ENCODE measurements around the gene ATE1. TPM values are rescaled to one million over a fixed set of nuclear protein-coding genes. Genes with fewer than 3 reads are reported as not detected.

Gene ATE1
- total RNA-seq, 3 donors from 2014 or later: 42.9 to 58.9 (median 52.2) TPM

GRCh38 chr10:121949451-121949850, 21.6 kb upstream of the ATE1 start:
- Histone ChIP-seq H3K9me3 (no peaks in the 10 kb centered on the region), H3K4me3 (no peak overlapping the region), H3K36me3 (ENCODE audit: low read depth) (no peaks in the 10 kb centered on the region), H3K4me1 (ENCODE audit: low read depth) (no peaks in the 10 kb centered on the region)
- DNase-seq (no peak), ATAC-seq (no peak)
- TF ChIP-seq, protein P1, sequence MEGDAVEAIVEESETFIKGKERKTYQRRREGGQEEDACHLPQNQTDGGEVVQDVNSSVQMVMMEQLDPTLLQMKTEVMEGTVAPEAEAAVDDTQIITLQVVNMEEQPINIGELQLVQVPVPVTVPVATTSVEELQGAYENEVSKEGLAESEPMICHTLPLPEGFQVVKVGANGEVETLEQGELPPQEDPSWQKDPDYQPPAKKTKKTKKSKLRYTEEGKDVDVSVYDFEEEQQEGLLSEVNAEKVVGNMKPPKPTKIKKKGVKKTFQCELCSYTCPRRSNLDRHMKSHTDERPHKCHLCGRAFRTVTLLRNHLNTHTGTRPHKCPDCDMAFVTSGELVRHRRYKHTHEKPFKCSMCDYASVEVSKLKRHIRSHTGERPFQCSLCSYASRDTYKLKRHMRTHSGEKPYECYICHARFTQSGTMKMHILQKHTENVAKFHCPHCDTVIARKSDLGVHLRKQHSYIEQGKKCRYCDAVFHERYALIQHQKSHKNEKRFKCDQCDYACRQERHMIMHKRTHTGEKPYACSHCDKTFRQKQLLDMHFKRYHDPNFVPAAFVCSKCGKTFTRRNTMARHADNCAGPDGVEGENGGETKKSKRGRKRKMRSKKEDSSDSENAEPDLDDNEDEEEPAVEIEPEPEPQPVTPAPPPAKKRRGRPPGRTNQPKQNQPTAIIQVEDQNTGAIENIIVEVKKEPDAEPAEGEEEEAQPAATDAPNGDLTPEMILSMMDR (IDR thresholded peaks at IDR 0.05): no peak
- intact Hi-C loops (cut with DNase I, micrococcal nuclease): no loop called here

GRCh38 chr10:121949049-121949448, 21.2 kb upstream of the ATE1 start:
- Histone ChIP-seq H3K9me3 (no peaks in the 10 kb centered on the region), H3K36me3 (ENCODE audit: low read depth) (no peaks in the 10 kb centered on the region), H3K4me3 (no peak overlapping the region), H3K4me1 (ENCODE audit: low read depth) (no peaks in the 10 kb centered on the region)
- TF ChIP-seq, protein P1 (IDR thresholded peaks at IDR 0.05): no peak
- intact Hi-C loops (cut with DNase I, micrococcal nuclease): no loop called here
- no peak for ATAC-seq
- DNase-seq: no peak

DNA sequence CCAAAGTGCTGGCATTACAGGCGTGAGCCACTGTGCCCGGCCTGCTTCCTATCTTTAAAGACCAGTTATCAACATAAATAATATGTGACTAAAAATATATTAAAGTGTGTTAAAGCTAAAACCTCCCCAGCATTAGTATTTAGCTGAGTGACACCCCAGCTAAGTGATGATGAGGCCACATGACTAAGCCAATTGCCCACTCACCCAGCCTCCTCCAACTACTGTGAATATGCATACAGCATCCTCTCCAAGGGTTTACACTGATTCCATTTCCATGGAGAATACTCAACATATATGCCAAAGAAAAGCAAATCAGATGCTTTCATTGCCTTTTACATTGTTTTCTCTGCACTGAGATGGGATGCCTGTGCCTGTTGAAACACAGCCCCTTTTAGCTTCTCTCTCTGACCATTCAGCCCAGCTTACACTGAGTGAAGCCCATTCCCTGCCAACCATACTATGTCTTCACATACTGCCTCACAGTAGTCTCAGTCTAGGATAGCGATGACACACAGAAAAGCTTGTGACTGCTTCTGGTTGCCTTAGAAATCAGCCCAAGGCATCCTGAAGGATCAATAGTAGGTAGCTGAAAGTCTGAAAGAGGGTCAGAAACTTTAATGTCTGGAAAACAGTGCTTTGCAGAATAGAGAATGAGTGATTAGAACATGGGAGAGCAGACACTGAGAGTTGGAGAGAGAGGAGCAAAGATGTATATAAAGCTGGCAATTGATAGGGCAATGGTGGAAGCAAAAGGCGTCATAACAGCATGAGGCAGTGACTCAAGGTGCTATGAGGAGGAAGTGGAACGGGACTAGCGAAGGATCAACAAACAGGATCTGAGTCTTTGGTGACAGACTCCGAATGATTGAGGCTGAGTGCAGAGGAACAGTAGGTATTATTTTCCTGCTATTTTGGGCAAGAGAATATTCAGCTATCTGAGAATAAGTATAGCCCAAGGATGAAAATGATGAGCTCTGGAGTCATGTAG, 19.8 kb upstream of the ATE1 start:
- Histone ChIP-seq H3K36me3 (ENCODE audit: low read depth) (no peaks in the 10 kb centered on the region), H3K9me3 (no peaks in the 10 kb centered on the region), H3K4me3 (no peak overlapping the region), H3K4me1 (ENCODE audit: low read depth) (no peaks in the 10 kb centered on the region)
- ATAC-seq (peak; percentile 92), DNase-seq (no peak)
- intact Hi-C loops (cut with DNase I, micrococcal nuclease): no loop called here
- TF ChIP-seq, protein P1 (IDR thresholded peaks at IDR 0.05): no peak

DNA sequence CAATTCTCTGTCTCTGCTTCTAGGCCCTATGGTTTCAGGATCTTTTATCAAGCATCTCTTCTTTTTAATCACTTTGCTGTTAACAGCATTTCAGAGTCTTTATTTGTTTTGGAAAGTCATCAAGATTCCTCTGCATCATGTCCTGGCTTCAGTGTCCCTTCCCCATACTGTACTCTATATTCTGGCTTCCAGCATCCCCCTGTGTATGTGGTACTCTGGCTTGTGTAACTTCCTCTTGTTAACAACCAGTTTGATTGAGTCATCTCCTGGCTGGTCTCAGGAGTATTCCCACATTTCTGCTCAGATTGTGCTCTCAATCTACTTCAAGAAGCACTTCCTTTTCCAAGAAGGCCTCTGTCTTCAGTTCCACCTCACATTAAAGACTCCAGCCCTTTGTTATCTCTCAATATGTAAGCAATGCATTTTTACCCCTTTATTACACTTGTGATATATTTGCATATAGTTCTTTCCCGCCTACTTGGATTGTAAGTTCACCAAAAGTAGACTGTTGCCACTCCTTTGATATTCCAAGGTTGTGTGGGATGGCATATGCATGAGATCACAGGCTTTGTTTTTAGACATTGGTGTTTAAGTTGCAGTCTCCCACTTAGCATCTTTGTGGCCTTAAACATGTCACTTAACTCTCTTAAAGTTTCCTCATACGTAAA, 15.1 kb upstream of the ATE1 start:
- no peak overlapping the region for H3K4me3 ChIP-seq
- H3K36me3 ChIP-seq (ENCODE audit: low read depth): no peaks in the 10 kb centered on the region
- TF ChIP-seq, protein P1 (IDR thresholded peaks at IDR 0.05): no peak
- H3K9me3 ChIP-seq: no peaks in the 10 kb centered on the region
- intact Hi-C loops (cut with DNase I, micrococcal nuclease): no loop called here
- DNase-seq: no peak
- no peaks in the 10 kb centered on the region for H3K4me1 ChIP-seq (ENCODE audit: low read depth)
- peak; percentile 89 for ATAC-seq

DNA sequence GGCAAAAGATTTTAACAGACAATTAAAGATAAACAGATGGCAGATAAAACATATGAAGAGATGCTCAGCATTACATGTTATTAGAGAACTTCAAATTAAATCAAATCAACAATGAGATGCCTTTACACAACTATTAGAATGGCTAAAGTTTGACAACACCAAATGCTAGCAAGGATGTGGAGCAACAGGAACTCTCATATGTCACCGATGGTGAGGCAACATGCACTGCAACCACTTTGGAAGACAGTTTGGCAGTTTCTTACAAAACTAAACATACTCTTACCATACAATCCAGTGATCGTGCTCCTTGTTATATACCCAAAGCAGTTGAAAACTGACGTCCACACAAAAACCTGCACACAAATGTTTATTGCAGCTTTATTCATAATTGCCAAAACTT, 13.7 kb upstream of the ATE1 start:
- no peaks in the 10 kb centered on the region for H3K36me3 ChIP-seq (ENCODE audit: low read depth)
- no peaks in the 10 kb centered on the region for H3K4me1 ChIP-seq (ENCODE audit: low read depth)
- no peak for DNase-seq

More for the DNA sequence above, 13.7 kb upstream of the ATE1 start:
- TF ChIP-seq, protein P1 (IDR thresholded peaks at IDR 0.05): no peak
- Histone ChIP-seq H3K9me3 (no peaks in the 10 kb centered on the region), H3K4me3 (no peak overlapping the region)
- ATAC-seq: no peak
- intact Hi-C loops (cut with DNase I, micrococcal nuclease): no loop called here
